Colonic mucosa (tissue), 4 donors: ENCODE results near the gene COG5. TPM values are rescaled to one million over a fixed set of nuclear protein-coding genes. Genes with fewer than 3 reads are reported as not detected.
A peak's percentile ranks its signal among the peaks of the same experiment; 100 is the strongest.

ENCODE experiments used
- DNase-seq: peaks from one replicate; pipeline ENCODE4 v3.0.0-alpha.2; 2020
- H3K27ac ChIP-seq: fragments of 200-600 bp; one replicate; pipeline ENCODE4 v1.8.0; 2021
- H3K27me3 ChIP-seq: fragments of 200-600 bp; one replicate; pipeline ENCODE4 v1.8.0; 2021
- H3K36me3 ChIP-seq: fragments of 200-600 bp; one replicate; pipeline ENCODE4 v1.8.0; 2021
- H3K4me1 ChIP-seq: fragments of 200-600 bp; one replicate; pipeline ENCODE4 v1.8.0; 2021; ENCODE audit warnings: mild to moderate bottlenecking
- H3K4me3 ChIP-seq: fragments of 200-600 bp; one replicate; pipeline ENCODE4 v1.8.0; 2021
- H3K9ac ChIP-seq, 2 donors: one replicate each; pipeline ENCODE4 v1.7.0; 2013; ENCODE audit warnings: control low read depth in 2 of 2, low read depth in 2 of 2, low read length in 2 of 2
- H3K9me3 ChIP-seq: fragments of 200-600 bp; one replicate; pipeline ENCODE4 v1.8.0; 2021
- intact Hi-C: fragments of 100-400 bp; cut with DNase I; formaldehyde crosslinking; loops from one replicate; pipeline ENCODE4 v1.14.1; 2022
- total RNA-seq, 2 donors: library from RNA; stranded (reverse); fragmentation: NEBNext Ultra II Directional in 1 of 2; extraction: Animal tissue kit (Norgen Biotek cat#: 25700) in 1 of 2; gene quantifications; one replicate each; pipeline ENCODE4 v1.2.1, GENCODE V29; 2021
- TF ChIP-seq, protein P1 (sequence below): fragments of 200-600 bp; IDR thresholded peaks from one replicate; pipeline ENCODE4 v1.8.0; 2022; ENCODE audit warnings: antibody characterized with exemption, mild to moderate bottlenecking
- donor health status: healthy.
- donor health status: DM: no; HTN: no; CAD: no.
- donor health status: DM: no; HTN: no; CAD: no.

Gene COG5
- total RNA-seq, 2 donors from 2014 or later, result 43.1 to 46.8 TPM

DNA sequence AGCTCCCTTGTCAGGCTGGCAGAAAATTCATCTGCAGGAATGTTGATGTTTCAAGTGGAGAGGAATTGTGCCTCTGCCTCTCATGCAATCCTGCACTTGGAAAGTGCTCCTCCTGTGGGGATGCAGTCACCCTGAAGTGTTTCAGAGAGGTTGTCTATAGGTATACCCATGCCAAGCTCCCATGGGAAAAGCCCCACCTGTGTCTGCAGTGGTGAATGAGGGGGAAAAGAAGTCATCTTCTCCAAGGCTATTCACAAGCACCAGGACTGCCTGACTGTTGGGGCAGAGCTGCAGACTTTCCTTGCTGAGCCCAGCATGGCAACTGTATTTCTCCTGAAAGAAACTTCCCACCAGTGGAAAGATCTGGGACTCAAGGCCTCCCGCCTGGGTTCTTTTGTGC, 58.4 kb downstream of the COG5 start:
- Histone ChIP-seq H3K9me3 (no peaks in the 10 kb centered on the region), H3K4me3 (no peak overlapping the region), H3K9ac (no peak overlapping the region), H3K4me1 (peaks cover 9% of the 10 kb centered on the region), H3K36me3 (no peaks in the 10 kb centered on the region), H3K27me3 (no peaks in the 10 kb centered on the region), H3K27ac (peak overlapping the region; percentile 68)
- TF ChIP-seq, protein P1, sequence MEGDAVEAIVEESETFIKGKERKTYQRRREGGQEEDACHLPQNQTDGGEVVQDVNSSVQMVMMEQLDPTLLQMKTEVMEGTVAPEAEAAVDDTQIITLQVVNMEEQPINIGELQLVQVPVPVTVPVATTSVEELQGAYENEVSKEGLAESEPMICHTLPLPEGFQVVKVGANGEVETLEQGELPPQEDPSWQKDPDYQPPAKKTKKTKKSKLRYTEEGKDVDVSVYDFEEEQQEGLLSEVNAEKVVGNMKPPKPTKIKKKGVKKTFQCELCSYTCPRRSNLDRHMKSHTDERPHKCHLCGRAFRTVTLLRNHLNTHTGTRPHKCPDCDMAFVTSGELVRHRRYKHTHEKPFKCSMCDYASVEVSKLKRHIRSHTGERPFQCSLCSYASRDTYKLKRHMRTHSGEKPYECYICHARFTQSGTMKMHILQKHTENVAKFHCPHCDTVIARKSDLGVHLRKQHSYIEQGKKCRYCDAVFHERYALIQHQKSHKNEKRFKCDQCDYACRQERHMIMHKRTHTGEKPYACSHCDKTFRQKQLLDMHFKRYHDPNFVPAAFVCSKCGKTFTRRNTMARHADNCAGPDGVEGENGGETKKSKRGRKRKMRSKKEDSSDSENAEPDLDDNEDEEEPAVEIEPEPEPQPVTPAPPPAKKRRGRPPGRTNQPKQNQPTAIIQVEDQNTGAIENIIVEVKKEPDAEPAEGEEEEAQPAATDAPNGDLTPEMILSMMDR, result no peak
- DNase-seq, result no peak
- intact Hi-C loops, result no loop called here

DNA sequence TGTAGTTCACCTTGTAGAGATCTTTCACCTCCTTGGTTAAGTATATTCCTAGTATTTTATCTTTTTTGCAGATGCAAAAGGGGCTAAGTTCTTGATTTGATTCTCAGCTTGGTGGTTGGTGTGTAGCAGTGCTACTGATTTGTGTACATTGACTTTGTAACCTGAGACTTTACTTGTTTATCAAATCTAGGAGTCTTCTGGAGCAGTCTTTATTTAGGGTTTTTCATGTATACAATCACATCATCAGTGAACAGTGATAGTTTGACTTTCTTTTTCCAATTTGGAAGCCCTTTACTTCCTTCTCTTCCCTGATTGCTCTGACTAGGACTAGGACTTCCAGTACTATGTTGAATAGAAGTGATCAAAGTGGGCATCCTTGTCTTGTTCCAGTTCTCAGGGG, 60.0 kb downstream of the COG5 start:
- Histone ChIP-seq H3K4me1 (peaks cover 9% of the 10 kb centered on the region), H3K27me3 (no peaks in the 10 kb centered on the region), H3K36me3 (no peaks in the 10 kb centered on the region), H3K27ac (no peak overlapping the region), H3K4me3 (no peak overlapping the region), H3K9me3 (no peaks in the 10 kb centered on the region), H3K9ac (no peak overlapping the region)
- TF ChIP-seq, protein P1, result no peak
- no peak for DNase-seq
- intact Hi-C loops, result no loop called here

DNA sequence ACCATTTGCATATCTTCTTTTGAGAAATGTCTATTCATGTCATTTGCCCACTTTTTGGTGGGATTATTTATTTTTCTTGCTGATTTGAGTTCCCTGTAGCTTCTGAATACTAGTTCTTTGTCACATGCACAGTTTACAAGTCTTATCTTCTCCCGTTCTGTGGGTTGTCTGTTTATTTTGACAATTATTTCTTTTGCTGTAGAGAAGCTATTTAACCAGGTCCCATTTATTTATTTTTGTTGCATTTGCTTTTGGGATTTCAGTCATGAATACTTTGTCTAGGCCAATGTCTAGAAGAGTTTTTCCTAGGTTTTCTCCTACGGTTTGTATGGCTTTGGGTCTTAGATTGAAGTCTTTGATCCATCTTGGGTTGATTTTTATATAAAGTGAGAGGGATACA, 60.9 kb downstream of the COG5 start:
- Histone ChIP-seq H3K4me1 (peaks cover 9% of the 10 kb centered on the region), H3K4me3 (no peak overlapping the region), H3K27ac (no peak overlapping the region), H3K9me3 (no peaks in the 10 kb centered on the region), H3K27me3 (no peaks in the 10 kb centered on the region), H3K36me3 (no peaks in the 10 kb centered on the region), H3K9ac (no peak overlapping the region)
- intact Hi-C loops, result no loop called here
- TF ChIP-seq, protein P1, result no peak
- DNase-seq, result no peak

DNA sequence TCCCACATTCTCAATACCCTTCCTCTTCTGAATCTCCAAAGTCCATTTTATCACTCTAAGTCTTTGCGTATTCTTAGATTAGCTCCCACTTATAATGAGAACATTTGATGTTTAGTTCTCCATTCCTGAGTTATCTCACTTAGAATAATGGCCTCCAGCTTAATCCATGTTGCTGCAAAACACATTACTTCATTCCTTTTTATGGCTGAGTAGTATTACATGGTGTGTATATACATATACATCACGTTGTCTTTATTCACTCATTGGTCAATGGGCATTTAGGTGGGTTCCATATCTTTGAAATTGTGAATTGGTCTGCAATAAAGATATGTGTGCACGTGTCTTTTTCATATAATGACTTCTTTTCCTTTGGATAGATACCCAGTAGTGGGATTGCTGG, 61.6 kb downstream of the COG5 start:
- Histone ChIP-seq H3K27ac (no peak overlapping the region), H3K27me3 (no peaks in the 10 kb centered on the region), H3K4me3 (no peak overlapping the region), H3K9me3 (no peaks in the 10 kb centered on the region), H3K4me1 (peaks cover 9% of the 10 kb centered on the region), H3K36me3 (no peaks in the 10 kb centered on the region), H3K9ac (no peak overlapping the region)
- intact Hi-C loops, result no loop called here
- no peak for DNase-seq
- TF ChIP-seq, protein P1, result no peak

DNA sequence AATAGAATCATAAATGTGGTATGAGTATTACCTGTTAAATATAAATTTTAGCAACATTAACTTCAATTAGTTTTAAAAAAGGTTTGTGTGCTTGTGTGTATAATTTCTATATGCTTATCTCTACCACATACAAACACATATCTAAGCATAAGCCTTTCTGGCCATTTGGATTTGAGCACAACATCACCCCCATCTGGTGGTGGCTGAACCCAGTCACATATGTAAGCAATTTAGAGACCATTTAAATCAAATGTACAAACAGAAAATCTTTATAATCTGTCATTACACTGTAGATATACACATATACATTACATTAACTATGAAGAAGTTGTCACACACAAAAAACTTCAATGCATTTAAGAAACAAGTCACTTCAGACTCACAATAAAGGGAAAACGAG, 62.1 kb downstream of the COG5 start:
- H3K4me3 ChIP-seq, result no peak overlapping the region
- TF ChIP-seq, protein P1, result peak; percentile 28
- H3K9me3 ChIP-seq, result no peaks in the 10 kb centered on the region
- intact Hi-C loops, result no loop called here
- peaks cover 5% of the 10 kb centered on the region for H3K4me1 ChIP-seq
- H3K36me3 ChIP-seq, result no peaks in the 10 kb centered on the region
- peak; percentile 32 for DNase-seq
- no peaks in the 10 kb centered on the region for H3K27me3 ChIP-seq
- H3K9ac ChIP-seq, result no peak overlapping the region
- no peak overlapping the region for H3K27ac ChIP-seq

DNA sequence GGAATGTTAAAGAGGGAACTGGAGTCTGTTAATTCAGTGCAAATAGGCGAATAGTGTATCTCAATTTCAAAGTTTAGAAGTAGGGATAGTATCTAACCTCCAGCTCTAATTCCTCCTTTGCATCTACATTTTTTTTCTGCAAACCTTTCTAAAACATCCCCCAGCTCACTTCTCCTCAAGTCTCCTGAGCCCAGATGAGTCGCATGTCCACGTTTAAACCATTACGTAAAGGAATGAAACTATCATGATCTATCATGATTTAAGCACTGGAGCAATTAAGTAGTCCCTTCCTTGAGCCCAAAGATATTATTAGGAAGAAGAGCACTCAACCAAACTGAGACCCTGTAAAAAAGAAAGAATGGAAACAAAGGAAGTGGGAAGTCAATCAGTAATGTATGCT, 64.0 kb downstream of the COG5 start:
- intact Hi-C loops, result no loop called here
- DNase-seq, result no peak
- no peaks in the 10 kb centered on the region for H3K4me1 ChIP-seq
- no peak overlapping the region for H3K9ac ChIP-seq
- H3K27me3 ChIP-seq, result no peaks in the 10 kb centered on the region
- H3K36me3 ChIP-seq, result no peaks in the 10 kb centered on the region
- TF ChIP-seq, protein P1, result no peak
- H3K4me3 ChIP-seq, result no peak overlapping the region
- H3K27ac ChIP-seq, result no peak overlapping the region
- H3K9me3 ChIP-seq, result no peaks in the 10 kb centered on the region
